GM21447 (cell line): Measurements from ENCODE around the gene EDNRA.

Experiments
- ATAC-seq: cut with Tn5 transposase; IDR thresholded peaks from one replicate; pipeline ENCODE4 v1.9.1; 2021; ENCODE audit not compliant: unreplicated experiment

Gene EDNRA

GRCh38 chr4:147538711-147539110 lies 57.8 kb downstream of the EDNRA start:
- no peak for ATAC-seq

- ATAC-seq = no peak
Measured at GRCh38 chr4:147539959-147540358, 59.1 kb downstream of the EDNRA start.

GRCh38 chr4:147542229-147542990 lies 61.5 kb downstream of the EDNRA start:
- no peak for ATAC-seq

- ATAC-seq = no peak
Measured at GRCh38 chr4:147543034-147543433, 62.1 kb downstream of the EDNRA start.

GRCh38 chr4:147546349-147546748 lies 65.5 kb downstream of the EDNRA start:
- no peak for ATAC-seq

- no peak for ATAC-seq
Measured at GRCh38 chr4:147547314-147548056, 66.6 kb downstream of the EDNRA start.

GRCh38 chr4:147548256-147548655 lies 67.4 kb downstream of the EDNRA start:
- ATAC-seq = no peak

GRCh38 chr4:147550626-147551246 lies 69.8 kb downstream of the EDNRA start:
- peak; percentile 53 for ATAC-seq

- ATAC-seq = no peak
Measured at GRCh38 chr4:147560625-147561024, 79.7 kb downstream of the EDNRA start.

GRCh38 chr4:147566762-147567161 lies 85.9 kb downstream of the EDNRA start:
- ATAC-seq = no peak

GRCh38 chr4:147567276-147567675 lies 86.4 kb downstream of the EDNRA start:
- no peak for ATAC-seq

GRCh38 chr4:147570616-147571015 lies 89.7 kb downstream of the EDNRA start:
- no peak for ATAC-seq

- no peak for ATAC-seq
Measured at GRCh38 chr4:147571036-147571770, 90.3 kb downstream of the EDNRA start.

GRCh38 chr4:147576084-147576483 lies 95.2 kb downstream of the EDNRA start:
- no peak for ATAC-seq

GRCh38 chr4:147578051-147578476 lies 97.2 kb downstream of the EDNRA start:
- no peak for ATAC-seq

GRCh38 chr4:147578593-147578992 lies 97.7 kb downstream of the EDNRA start:
- ATAC-seq = no peak

GRCh38 chr4:147580396-147580795 lies 99.5 kb downstream of the EDNRA start:
- no peak for ATAC-seq

GRCh38 chr4:147581606-147582350 lies 100.9 kb downstream of the EDNRA start:
- ATAC-seq = no peak

GRCh38 chr4:147582386-147583060 lies 101.6 kb downstream of the EDNRA start:
- no peak for ATAC-seq

- ATAC-seq = no peak
Measured at GRCh38 chr4:147583876-147584275, 103.0 kb downstream of the EDNRA start.
